Measurements from ENCODE around the gene GRIA1. TPM values are rescaled to one million over a fixed set of nuclear protein-coding genes. Genes with fewer than 3 reads are reported as not detected.

The GRIA1 gene
- total and polyA plus RNA-seq, 9 donors = 0.11 to 1.4 (median 0.34) TPM; not detected in 2

GRCh38 chr5:153480401-153480800, 10.1 kb upstream of the GRIA1 start:
- no peak overlapping the region for H3K27ac ChIP-seq
- H3K9me3 ChIP-seq = no peaks in the 10 kb centered on the region
- intact Hi-C loops (cut with DNase I) = no loop called here
- H3K4me3 ChIP-seq = no peak overlapping the region
- H3K36me3 ChIP-seq = no peaks in the 10 kb centered on the region
- TF ChIP-seq CTCF (IDR thresholded peaks at IDR 0.05) = no peak
- no peak for TF ChIP-seq EP300 (IDR thresholded peaks at IDR 0.05)
- TF ChIP-seq POLR2A (IDR thresholded peaks at IDR 0.05) = no peak
- no peaks in the 10 kb centered on the region for H3K27me3 ChIP-seq
- no peak for DNase-seq
- no peaks in the 10 kb centered on the region for H3K4me1 ChIP-seq (ENCODE audit: insufficient read depth)

- intact Hi-C loops (cut with DNase I) = no loop called here
- 71 to 85% (median 78%) methylated on average over 4 of the region's 4 CpGs for WGBS, 3 donors
These were observed 7.0 kb upstream of the GRIA1 start for GRCh38 chr5:153483482-153483881.

GRCh38 chr5:153485641-153486040, 4.8 kb upstream of the GRIA1 start:
- H3K9me3 ChIP-seq = no peaks in the 10 kb centered on the region
- no peak for TF ChIP-seq EP300 (IDR thresholded peaks at IDR 0.05)
- TF ChIP-seq CTCF (IDR thresholded peaks at IDR 0.05) = no peak
- no peak for TF ChIP-seq POLR2A (IDR thresholded peaks at IDR 0.05)
- H3K36me3 ChIP-seq = no peaks in the 10 kb centered on the region
- no peak overlapping the region for H3K27ac ChIP-seq
- no peaks in the 10 kb centered on the region for H3K4me1 ChIP-seq (ENCODE audit: insufficient read depth)
- WGBS, 3 donors = 61 to 72% (median 64%) methylated on average over 2 of the region's 2 CpGs
- no peaks in the 10 kb centered on the region for H3K27me3 ChIP-seq
- no peak overlapping the region for H3K4me3 ChIP-seq
- DNase-seq = no peak
- intact Hi-C loops (cut with DNase I) = no loop called here

More at GRCh38 chr5:153483482-153483881, 7.0 kb upstream of the GRIA1 start:
- Histone ChIP-seq H3K9me3 (no peaks in the 10 kb centered on the region), H3K4me3 (no peak overlapping the region), H3K36me3 (no peaks in the 10 kb centered on the region), H3K4me1 (ENCODE audit: insufficient read depth) (no peaks in the 10 kb centered on the region), H3K27ac (no peak overlapping the region), H3K27me3 (no peaks in the 10 kb centered on the region)
- TF ChIP-seq EP300 (IDR thresholded peaks at IDR 0.05) = no peak
- TF ChIP-seq POLR2A (IDR thresholded peaks at IDR 0.05) = no peak
- TF ChIP-seq CTCF (IDR thresholded peaks at IDR 0.05) = no peak
- no peak for DNase-seq

GRCh38 chr5:153486771-153487170, 3.7 kb upstream of the GRIA1 start:
- no peak for DNase-seq
- Histone ChIP-seq H3K4me1 (ENCODE audit: insufficient read depth) (no peaks in the 10 kb centered on the region), H3K36me3 (no peaks in the 10 kb centered on the region), H3K27me3 (no peaks in the 10 kb centered on the region), H3K9me3 (no peaks in the 10 kb centered on the region), H3K27ac (no peak overlapping the region), H3K4me3 (no peak overlapping the region)
- WGBS, 3 donors = 45 to 58% (median 57%) methylated on average over 2 of the region's 2 CpGs
- TF ChIP-seq EP300 (IDR thresholded peaks at IDR 0.05) (no peak), POLR2A (IDR thresholded peaks at IDR 0.05) (no peak), CTCF (IDR thresholded peaks at IDR 0.05) (no peak)
- intact Hi-C loops (cut with DNase I) = no loop called here
